Sigmoid colon (tissue), 7 donors: ENCODE results near the gene CD27. TPM values are rescaled to one million over a fixed set of nuclear protein-coding genes. Genes with fewer than 3 reads are reported as not detected.

Source experiments
- DNase-seq: peaks from one replicate; pipeline ENCODE4 v3.0.0-alpha.2; 2019
- H3K27ac ChIP-seq, 4 donors: fragments of 200-600 bp; sonication (generic); one replicate each; pipeline ENCODE4 v1.5.1; 2016 to 2019; ENCODE audit warnings: mild to moderate bottlenecking in 1 of 4
- H3K27me3 ChIP-seq, 3 donors: fragments of 200-600 bp; sonication (generic); one replicate each; pipeline ENCODE4 v1.5.1; 2019; ENCODE audit warnings: mild to moderate bottlenecking in 1 of 3
- H3K36me3 ChIP-seq, 4 donors: fragments of 200-600 bp; sonication (generic); one replicate each; pipeline ENCODE4 v1.5.1; 2016 to 2019
- H3K4me1 ChIP-seq, 4 donors: fragments of 200-600 bp; sonication (generic); one replicate each; pipeline ENCODE4 v1.5.1; 2017 to 2019
- H3K4me3 ChIP-seq, 4 donors: fragments of 200-600 bp; sonication (generic); one replicate each; pipeline ENCODE4 v1.5.1; 2017 to 2019; ENCODE audit warnings: mild to moderate bottlenecking in 2 of 4, moderate library complexity in 1 of 4
- H3K9me3 ChIP-seq, 4 donors: fragments of 200-600 bp in 3 of 4; sonication (generic) in 3 of 4; one replicate each; pipeline versions ENCODE4 v1.5.1 to v1.6.1; 2013 to 2019
- CTCF ChIP-seq, 4 experiments: fragments of 450-650 bp in 3 of 4; fragments of 200-600 bp in 1 of 4; IDR thresholded peaks; one replicate each; pipeline ENCODE4 v1.5.1; 2016 to 2019; ENCODE audit warnings: antibody characterized with exemption in 4 of 4, mild to moderate bottlenecking in 3 of 4, moderate library complexity in 2 of 4
- EP300 ChIP-seq, 4 donors: sonication (generic); formaldehyde crosslinking; IDR thresholded peaks; one replicate each; pipeline ENCODE4 v1.6.1; 2017; ENCODE audit warnings: antibody characterized with exemption in 4 of 4
- POLR2A ChIP-seq, 2 donors: fragments of 450-650 bp; IDR thresholded peaks; one replicate each; pipeline ENCODE4 v1.6.1; 2016; ENCODE audit warnings: antibody characterized with exemption in 2 of 2, mild to moderate bottlenecking in 2 of 2, moderate library complexity in 2 of 2
- POLR2AphosphoS5 ChIP-seq, 4 donors: sonication (generic); formaldehyde crosslinking; IDR thresholded peaks; one replicate each; pipeline ENCODE4 v1.6.1; 2017; ENCODE audit warnings: antibody characterized with exemption in 4 of 4
- WGBS, 2 donors: extraction: QIAGEN DNeasy Blood & Tissue Kit; methylation state at CpG; one replicate each; pipeline ENCODE4 v1.1.7; 2013; 5-methylcytosine and 5-hydroxymethylcytosine counted together
- intact Hi-C: fragments of 100-400 bp; cut with DNase I; formaldehyde crosslinking; loops from one replicate; pipeline ENCODE4 v1.15.1; 2023
- polyA plus RNA-seq, 3 donors: library from polyadenylated mRNA; stranded (reverse); fragments of 200-250 nt; gene quantifications; one replicate each; pipeline ENCODE4 v1.2.3, GENCODE V29; 2013
- total RNA-seq, 4 donors: library from RNA; depleted of rRNA; stranded (reverse); fragments of >200 nt; gene quantifications; one replicate each; pipeline ENCODE4 v1.1.0, GENCODE V29; 2016
- donor health status: healthy with polysubstance abuse.
- donor health status: Bipolar disorder and iron deficiency.
- donor health status: healthy.

Gene CD27
- total and polyA plus RNA-seq, 7 donors, result 0.60 to 29.0 (median 1.6) TPM; not detected in 3

- 17 to 34% methylated on average over 19 of the region's 19 CpGs for WGBS, 2 donors
- Histone ChIP-seq H3K9me3 (no peaks in the 10 kb centered on the region), H3K27ac (peak overlapping the region; percentile 83 to 90 (median 86)), H3K36me3 (no peaks in the 10 kb centered on the region), H3K27me3 (no peaks in the 10 kb centered on the region), H3K4me3 (peak overlapping the region in 3 of 4 donors; percentile 31 to 43 (median 41)), H3K4me1 (peaks cover 0 to 19% (median 14%) of the 10 kb centered on the region in 4 donors)
- TF ChIP-seq POLR2A (IDR thresholded peaks at IDR 0.05), result no peak
- TF ChIP-seq POLR2AphosphoS5 (IDR thresholded peaks at IDR 0.05), result peak; percentile 31 to 83 (median 69)
- peak in 1 of 4 donors; percentile 58 for TF ChIP-seq EP300 (IDR thresholded peaks at IDR 0.05)
- no peak for TF ChIP-seq CTCF (IDR thresholded peaks at IDR 0.05)
- peak; percentile 96 for DNase-seq
- intact Hi-C loops, result loop anchor here (2.0 kb wide), 2 partner anchors 20 to 90 kb away; no protein-coding TSS in a partner anchor
Measured at GRCh38 chr12:6430124-6430989, 14.4 kb upstream of the CD27 start.

DNA sequence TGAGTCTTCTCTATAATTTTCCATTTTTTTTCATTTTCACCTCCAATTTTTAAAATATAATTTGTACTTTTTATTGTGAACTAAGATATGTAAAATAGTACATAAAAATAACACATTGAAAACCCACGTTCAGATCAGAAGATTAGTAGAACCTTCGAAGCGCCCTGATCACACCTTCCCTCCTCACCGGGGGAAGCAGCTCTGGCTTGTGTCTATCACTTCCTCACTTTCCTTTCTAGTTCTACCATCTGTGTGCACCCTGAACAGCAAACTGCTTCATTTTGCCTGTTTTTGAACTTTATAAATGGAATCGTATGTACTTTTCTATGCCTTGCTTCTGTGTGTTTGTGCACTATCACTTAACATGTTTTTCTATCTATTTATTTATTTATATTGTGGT is 11.8 kb upstream of the CD27 start:
- Histone ChIP-seq H3K36me3 (no peaks in the 10 kb centered on the region), H3K4me3 (no peak overlapping the region), H3K4me1 (peaks cover 0 to 19% (median 14%) of the 10 kb centered on the region in 4 donors), H3K27me3 (no peaks in the 10 kb centered on the region), H3K27ac (no peak overlapping the region), H3K9me3 (no peaks in the 10 kb centered on the region)
- 62 to 92% methylated on average over 5 of the region's 5 CpGs for WGBS, 2 donors
- DNase-seq, result no peak
- intact Hi-C loops, result no loop called here
- TF ChIP-seq POLR2A (IDR thresholded peaks at IDR 0.05) (no peak), POLR2AphosphoS5 (IDR thresholded peaks at IDR 0.05) (no peak), CTCF (IDR thresholded peaks at IDR 0.05) (no peak), EP300 (IDR thresholded peaks at IDR 0.05) (no peak)

DNA sequence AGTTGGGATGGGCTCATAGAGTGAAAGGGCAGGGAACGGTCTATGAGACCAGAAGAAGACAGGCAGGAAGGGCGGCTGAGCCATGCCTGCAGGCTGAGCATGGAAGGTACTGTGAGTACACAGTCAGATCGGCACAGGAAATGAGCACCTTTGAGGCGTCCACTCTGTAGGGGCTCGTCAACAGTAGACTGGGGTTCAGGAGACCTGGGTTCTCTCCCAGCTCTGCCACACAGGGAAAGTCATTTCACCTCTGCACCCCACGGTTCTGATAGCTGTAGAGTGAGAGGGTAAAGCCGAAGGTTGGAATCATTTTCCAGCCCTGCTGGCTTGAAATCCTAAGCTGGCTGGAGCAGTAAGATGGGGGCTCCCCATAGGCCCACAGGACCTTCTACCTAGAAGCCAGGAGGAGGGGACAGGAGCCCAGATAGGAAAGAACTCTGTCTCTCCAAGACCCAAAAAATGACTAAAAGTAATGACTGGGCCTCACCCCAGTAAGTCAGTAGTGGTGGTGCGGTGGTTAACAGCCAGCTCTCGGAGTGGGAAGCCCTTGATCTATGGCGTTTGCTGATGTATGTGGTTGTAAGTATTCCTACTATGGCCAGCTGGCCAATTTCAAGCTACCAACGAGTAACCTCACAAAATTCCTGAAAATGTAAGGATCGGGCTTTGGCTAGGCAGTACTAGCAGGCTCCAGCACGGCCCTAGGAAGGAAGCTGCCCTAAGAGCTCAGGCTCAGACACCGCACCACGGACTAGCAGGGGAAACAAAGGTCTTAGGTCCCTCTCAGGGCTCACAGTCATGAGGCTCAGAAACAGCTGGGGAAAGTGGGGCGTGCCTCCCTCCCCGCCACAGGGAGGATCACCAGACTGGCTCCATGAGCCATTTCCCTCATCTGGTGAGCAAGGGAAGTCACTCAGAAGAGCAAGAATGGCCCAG is 10.3 kb upstream of the CD27 start:
- peak; percentile 49 for DNase-seq
- WGBS, 2 donors, result 80 to 89% methylated on average over 17 of the region's 17 CpGs
- TF ChIP-seq EP300 (IDR thresholded peaks at IDR 0.05) (no peak), POLR2A (IDR thresholded peaks at IDR 0.05) (no peak), CTCF (IDR thresholded peaks at IDR 0.05) (no peak)
- Histone ChIP-seq H3K4me3 (no peak overlapping the region), H3K36me3 (peaks cover 0 to 3% (median 0%) of the 10 kb centered on the region in 4 donors), H3K4me1 (peaks cover 0 to 19% (median 14%) of the 10 kb centered on the region in 4 donors), H3K9me3 (no peaks in the 10 kb centered on the region), H3K27me3 (no peaks in the 10 kb centered on the region), H3K27ac (no peak overlapping the region)
- intact Hi-C loops, result no loop called here

DNA sequence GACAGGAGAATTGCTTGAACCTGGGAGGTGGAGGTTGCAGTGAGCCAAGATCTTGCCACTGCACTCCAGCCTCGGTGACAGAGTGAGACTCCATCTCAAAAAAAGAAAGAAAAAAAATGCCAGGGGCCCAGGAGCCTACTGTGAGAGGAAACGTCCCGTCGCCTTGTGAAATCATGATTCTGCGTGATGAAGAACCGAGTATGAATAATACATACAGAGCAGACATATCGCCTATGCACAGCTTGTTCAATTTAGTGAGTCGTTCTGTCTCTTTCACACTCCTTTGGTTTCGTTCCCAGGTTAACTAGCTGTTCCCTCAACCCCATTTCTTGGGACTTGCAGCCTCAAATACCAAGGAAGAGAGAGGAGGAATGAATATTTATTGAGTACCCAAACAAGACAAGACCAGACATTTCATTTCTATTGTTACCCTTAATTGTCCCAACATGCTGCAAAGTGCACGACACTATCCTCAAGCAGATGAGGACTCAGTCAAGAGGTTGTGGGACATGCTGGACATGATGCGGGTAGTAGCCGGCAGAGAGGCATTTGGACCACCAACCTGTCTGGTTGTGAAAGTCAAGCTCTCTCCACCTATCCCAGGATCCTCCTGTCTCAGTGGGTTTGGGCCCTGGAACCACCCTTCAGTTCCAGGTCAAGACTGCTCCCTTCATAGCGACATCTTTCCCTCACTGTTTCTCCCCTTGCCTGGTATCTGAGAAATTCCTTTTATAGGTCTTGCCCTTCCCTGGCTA is 8.6 kb upstream of the CD27 start:
- Histone ChIP-seq H3K36me3 (peaks cover 0 to 7% (median 0%) of the 10 kb centered on the region in 4 donors), H3K9me3 (no peaks in the 10 kb centered on the region), H3K4me1 (peaks cover 0 to 6% (median 3%) of the 10 kb centered on the region in 4 donors), H3K4me3 (no peak overlapping the region), H3K27me3 (no peaks in the 10 kb centered on the region), H3K27ac (no peak overlapping the region)
- intact Hi-C loops, result no loop called here
- 86 to 93% methylated on average over 13 of the region's 13 CpGs for WGBS, 2 donors
- DNase-seq, result peak; percentile 37
- TF ChIP-seq EP300 (IDR thresholded peaks at IDR 0.05), result no peak
- TF ChIP-seq CTCF (IDR thresholded peaks at IDR 0.05), result no peak
- no peak for TF ChIP-seq POLR2A (IDR thresholded peaks at IDR 0.05)
- no peak for TF ChIP-seq POLR2AphosphoS5 (IDR thresholded peaks at IDR 0.05)
